ENCODE results near the gene PRMT9.

Gene PRMT9

GRCh38 chr4:147651563-147651962 lies 32.4 kb downstream of the PRMT9 start:
- H3K27ac Mint-ChIP-seq = no peak overlapping the region
- no peak for DNase-seq
- H3K4me3 Mint-ChIP-seq = no peak overlapping the region
- H3K9me3 Mint-ChIP-seq = peaks cover 3% of the 10 kb centered on the region
- H3K36me3 Mint-ChIP-seq = peaks cover 49% of the 10 kb centered on the region
- H3K4me1 Mint-ChIP-seq = peaks cover 13% of the 10 kb centered on the region
- no peaks in the 10 kb centered on the region for H3K27me3 Mint-ChIP-seq
- CTCF ChIA-PET = no interaction called here

- H3K9me3 Mint-ChIP-seq = peaks cover 3% of the 10 kb centered on the region
These were observed 35.3 kb downstream of the PRMT9 start for GRCh38 chr4:147648656-147649055.

DNA sequence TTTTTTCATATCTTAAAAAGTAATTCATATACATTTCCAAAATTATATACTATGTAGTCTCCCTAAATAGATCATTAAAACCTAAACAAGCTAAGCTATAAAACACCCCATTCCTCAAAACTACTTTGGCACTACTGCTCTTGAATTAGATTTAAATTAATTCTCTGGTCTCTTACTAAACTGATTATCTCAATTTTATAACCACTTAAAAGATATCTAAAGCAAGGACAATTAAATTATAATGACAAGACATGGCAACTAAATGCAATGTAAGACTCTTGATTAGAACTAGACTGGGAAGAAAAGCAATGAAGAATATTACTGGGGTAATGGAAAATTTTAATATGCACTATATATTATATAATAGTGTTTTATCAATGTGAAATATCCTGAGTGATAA lies 38.9 kb downstream of the PRMT9 start:
- no peak for DNase-seq
- Mint-ChIP-seq H3K9me3 (peaks cover 3% of the 10 kb centered on the region), H3K36me3 (peaks cover 49% of the 10 kb centered on the region), H3K4me1 (peaks cover 8% of the 10 kb centered on the region), H3K4me3 (no peak overlapping the region), H3K27me3 (no peaks in the 10 kb centered on the region), H3K27ac (no peak overlapping the region)
- CTCF ChIA-PET = no interaction called here

More at GRCh38 chr4:147648656-147649055, 35.3 kb downstream of the PRMT9 start:
- no peak for DNase-seq
- Mint-ChIP-seq H3K36me3 (peaks cover 38% of the 10 kb centered on the region), H3K4me1 (peaks cover 13% of the 10 kb centered on the region), H3K4me3 (no peak overlapping the region), H3K27me3 (no peaks in the 10 kb centered on the region), H3K27ac (no peak overlapping the region)
- CTCF ChIA-PET = no interaction called here

- H3K4me1 Mint-ChIP-seq = peaks cover 12% of the 10 kb centered on the region
- H3K27ac Mint-ChIP-seq = no peak overlapping the region
- H3K36me3 Mint-ChIP-seq = peaks cover 49% of the 10 kb centered on the region
- H3K9me3 Mint-ChIP-seq = peaks cover 3% of the 10 kb centered on the region
- CTCF ChIA-PET = no interaction called here
- H3K4me3 Mint-ChIP-seq = no peak overlapping the region
- H3K27me3 Mint-ChIP-seq = no peaks in the 10 kb centered on the region
- DNase-seq = no peak
These were observed 39.5 kb downstream of the PRMT9 start for GRCh38 chr4:147644471-147644870.

DNA sequence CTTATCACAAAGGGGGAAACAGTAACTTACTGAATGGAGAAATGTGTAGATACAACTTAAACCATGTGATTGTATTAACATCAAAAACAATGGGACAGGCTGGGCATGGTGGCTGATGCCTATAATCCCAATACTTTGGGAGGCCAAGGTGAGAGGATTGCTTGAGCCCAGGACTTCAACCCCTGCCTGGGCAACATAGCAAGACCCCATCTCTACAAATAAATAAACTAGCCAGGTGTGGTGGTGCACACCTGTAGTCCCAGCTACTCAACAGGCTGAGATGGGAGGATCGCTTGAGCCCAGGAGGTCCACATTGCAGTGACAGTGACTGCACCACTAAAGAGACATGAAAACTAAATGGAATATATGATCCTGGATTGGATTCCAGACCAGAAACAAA lies 40.3 kb downstream of the PRMT9 start:
- H3K9me3 Mint-ChIP-seq = peaks cover 3% of the 10 kb centered on the region
- peaks cover 50% of the 10 kb centered on the region for H3K36me3 Mint-ChIP-seq
- no peak for DNase-seq
- no peak overlapping the region for H3K27ac Mint-ChIP-seq
- H3K4me3 Mint-ChIP-seq = no peak overlapping the region
- H3K27me3 Mint-ChIP-seq = no peaks in the 10 kb centered on the region
- CTCF ChIA-PET = no interaction called here
- peaks cover 16% of the 10 kb centered on the region for H3K4me1 Mint-ChIP-seq

- CTCF ChIA-PET = interaction anchor here (0.5 to 1.4 kb wide), 4 partner anchors 13 to 226 kb away, joined by 3 to 5 read pairs (median 3); no protein-coding TSS in a partner anchor
- Mint-ChIP-seq H3K4me1 (peaks cover 16% of the 10 kb centered on the region), H3K36me3 (peaks cover 60% of the 10 kb centered on the region), H3K4me3 (no peak overlapping the region), H3K27ac (no peak overlapping the region), H3K9me3 (no peaks in the 10 kb centered on the region), H3K27me3 (no peaks in the 10 kb centered on the region)
- no peak for DNase-seq
These were observed 43.6 kb downstream of the PRMT9 start for GRCh38 chr4:147640331-147640730.

DNA sequence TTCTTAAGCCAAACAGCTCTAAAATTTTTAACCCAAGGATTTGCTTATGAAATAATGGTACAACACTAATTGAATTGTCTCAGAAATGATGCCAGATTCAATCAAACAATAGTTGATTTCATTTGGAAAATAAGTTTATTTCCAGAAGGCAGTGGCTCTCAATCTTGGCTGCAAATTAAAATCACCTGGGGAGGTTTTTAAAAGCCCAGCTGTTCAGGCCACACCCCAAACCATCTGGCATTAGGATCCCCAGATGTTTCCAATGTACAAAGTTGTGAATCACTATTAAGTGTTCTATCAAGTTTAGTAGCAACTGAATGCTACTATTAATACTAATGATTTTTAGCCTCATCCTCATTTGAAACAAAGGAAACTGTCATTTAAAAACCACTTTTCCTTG lies 44.6 kb downstream of the PRMT9 start:
- Mint-ChIP-seq H3K4me1 (peaks cover 16% of the 10 kb centered on the region), H3K36me3 (peaks cover 62% of the 10 kb centered on the region), H3K27ac (no peak overlapping the region), H3K27me3 (no peaks in the 10 kb centered on the region), H3K9me3 (no peaks in the 10 kb centered on the region), H3K4me3 (no peak overlapping the region)
- CTCF ChIA-PET = no interaction called here
- no peak for DNase-seq

DNA sequence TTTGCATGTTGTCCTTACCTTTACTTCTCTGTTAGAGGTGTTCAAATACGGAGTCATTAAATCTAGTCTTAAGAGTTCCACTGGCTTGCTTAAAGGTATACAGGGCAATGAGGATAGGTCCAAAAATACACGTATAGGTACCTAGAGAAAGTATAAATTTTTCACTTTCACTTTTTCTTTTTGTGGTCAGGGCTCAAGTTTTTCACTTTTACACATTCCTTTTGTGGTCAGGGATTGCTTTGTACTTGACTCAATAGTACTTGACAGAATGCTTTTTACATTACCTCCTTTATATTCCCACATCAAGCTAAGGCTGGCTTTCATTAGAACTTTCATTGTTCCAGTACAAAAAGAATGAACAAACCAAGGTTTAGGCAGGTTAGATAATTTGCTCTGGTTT lies 45.0 kb downstream of the PRMT9 start:
- Mint-ChIP-seq H3K36me3 (peaks cover 65% of the 10 kb centered on the region), H3K27ac (peak overlapping the region; percentile 61), H3K4me3 (no peak overlapping the region), H3K4me1 (peaks cover 16% of the 10 kb centered on the region), H3K27me3 (no peaks in the 10 kb centered on the region), H3K9me3 (no peaks in the 10 kb centered on the region)
- CTCF ChIA-PET = interaction anchor here (0.9 kb wide), 1 partner anchor 16 kb away, joined by 3 read pairs; no protein-coding TSS in a partner anchor
- DNase-seq = no peak

DNA sequence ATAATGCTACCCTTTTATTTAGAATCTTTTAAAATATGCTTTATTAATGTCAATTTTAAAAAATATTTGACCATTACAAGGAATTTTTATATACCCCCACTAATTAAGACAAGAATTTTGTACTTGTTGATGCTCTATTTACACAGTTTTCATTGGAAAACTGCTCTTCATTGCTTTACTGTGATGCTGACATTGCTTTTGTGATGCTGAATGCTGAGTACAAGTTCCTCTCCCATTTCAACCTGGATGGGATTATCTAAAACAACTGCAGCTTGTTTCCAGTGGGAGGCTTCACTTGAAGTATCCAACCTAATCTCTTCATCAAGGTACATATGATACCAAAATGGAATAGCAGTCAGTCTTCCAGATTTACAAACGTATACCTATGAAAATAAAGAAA lies 45.6 kb downstream of the PRMT9 start:
- CTCF ChIA-PET = interaction anchor here (0.9 kb wide), 1 partner anchor 16 kb away, joined by 3 read pairs; no protein-coding TSS in a partner anchor
- H3K27ac Mint-ChIP-seq = no peak overlapping the region
- H3K4me3 Mint-ChIP-seq = no peak overlapping the region

DNA sequence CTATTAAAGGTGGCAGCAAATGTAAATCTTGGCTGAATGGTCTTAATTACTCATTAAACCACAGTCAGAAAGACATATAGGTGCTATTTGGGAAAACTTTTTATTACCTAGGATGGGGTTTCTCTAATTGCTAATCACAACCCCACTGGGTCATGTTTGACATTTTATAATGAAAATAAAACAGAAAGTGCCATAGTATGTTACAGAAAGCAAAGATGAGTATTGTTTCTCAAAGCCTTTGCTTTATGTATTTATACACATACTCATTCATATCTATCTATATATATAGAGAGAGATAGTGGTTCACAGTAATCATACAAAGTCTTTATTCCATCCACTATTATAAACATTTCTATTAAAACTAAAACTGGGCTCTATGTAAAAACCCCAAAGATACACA lies 48.6 kb downstream of the PRMT9 start:
- H3K4me1 Mint-ChIP-seq = peaks cover 14% of the 10 kb centered on the region
- H3K4me3 Mint-ChIP-seq = no peak overlapping the region
- CTCF ChIA-PET = no interaction called here
- no peaks in the 10 kb centered on the region for H3K9me3 Mint-ChIP-seq
- H3K36me3 Mint-ChIP-seq = peaks cover 60% of the 10 kb centered on the region
- H3K27ac Mint-ChIP-seq = no peak overlapping the region
- no peaks in the 10 kb centered on the region for H3K27me3 Mint-ChIP-seq
- DNase-seq = no peak

More for the DNA sequence above, 45.6 kb downstream of the PRMT9 start:
- Mint-ChIP-seq H3K36me3 (peaks cover 67% of the 10 kb centered on the region), H3K4me1 (peaks cover 16% of the 10 kb centered on the region), H3K9me3 (no peaks in the 10 kb centered on the region), H3K27me3 (no peaks in the 10 kb centered on the region)
- no peak for DNase-seq

DNA sequence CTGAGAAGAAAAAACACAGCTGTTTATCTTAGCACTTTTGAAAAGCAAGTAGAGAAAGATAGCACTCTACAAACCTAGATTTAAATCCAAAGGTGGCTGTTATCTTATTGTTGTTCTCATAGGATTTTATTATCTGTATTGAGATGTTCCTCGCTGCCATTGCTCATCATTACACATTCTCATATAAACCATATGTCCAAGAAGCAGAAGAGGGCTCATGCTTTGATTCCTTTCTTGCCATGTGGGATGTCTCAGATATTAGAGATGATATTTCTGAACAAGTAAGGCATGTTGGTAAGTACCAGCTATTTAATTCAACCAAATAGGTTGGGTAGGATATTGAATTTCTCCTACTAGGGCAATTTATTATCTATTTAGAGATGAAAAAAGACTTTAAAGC lies 50.3 kb downstream of the PRMT9 start:
- Mint-ChIP-seq H3K4me3 (no peak overlapping the region), H3K36me3 (peaks cover 53% of the 10 kb centered on the region)
- CTCF ChIA-PET = interaction anchor here (0.9 kb wide), 2 partner anchors 17 to 44 kb away, joined by 3 read pairs; partner anchors contain the start of gene TMEM184C

DNA sequence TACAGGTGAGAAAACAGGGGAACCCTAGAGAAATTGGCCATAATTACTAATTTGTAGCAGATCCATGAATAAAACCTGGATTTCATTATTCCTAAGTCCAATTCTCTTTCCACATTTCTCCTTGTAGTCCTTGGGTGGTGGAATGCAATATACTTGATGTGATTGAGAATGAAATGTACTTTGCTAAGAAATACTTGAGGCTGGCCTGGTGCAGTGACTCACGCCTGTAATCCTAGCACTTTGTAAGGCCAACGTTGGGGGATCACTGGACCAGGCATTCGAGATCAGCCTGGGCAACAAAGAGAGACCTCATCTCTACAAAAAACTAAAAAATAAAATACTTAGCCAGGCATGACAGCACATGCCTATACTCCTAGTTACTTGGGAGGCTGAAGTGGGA lies 50.9 kb downstream of the PRMT9 start:
- Mint-ChIP-seq H3K4me1 (no peaks in the 10 kb centered on the region), H3K9me3 (no peaks in the 10 kb centered on the region), H3K27ac (no peak overlapping the region), H3K36me3 (peaks cover 50% of the 10 kb centered on the region), H3K4me3 (no peak overlapping the region), H3K27me3 (no peaks in the 10 kb centered on the region)
- CTCF ChIA-PET = interaction anchor here (0.9 kb wide), 1 partner anchor 16 kb away, joined by 3 read pairs; the partner anchor contains the start of gene TMEM184C
- no peak for DNase-seq

More for the DNA sequence above, 50.3 kb downstream of the PRMT9 start:
- Mint-ChIP-seq H3K27ac (no peak overlapping the region), H3K4me1 (no peaks in the 10 kb centered on the region), H3K27me3 (no peaks in the 10 kb centered on the region), H3K9me3 (no peaks in the 10 kb centered on the region)
- DNase-seq = no peak

DNA sequence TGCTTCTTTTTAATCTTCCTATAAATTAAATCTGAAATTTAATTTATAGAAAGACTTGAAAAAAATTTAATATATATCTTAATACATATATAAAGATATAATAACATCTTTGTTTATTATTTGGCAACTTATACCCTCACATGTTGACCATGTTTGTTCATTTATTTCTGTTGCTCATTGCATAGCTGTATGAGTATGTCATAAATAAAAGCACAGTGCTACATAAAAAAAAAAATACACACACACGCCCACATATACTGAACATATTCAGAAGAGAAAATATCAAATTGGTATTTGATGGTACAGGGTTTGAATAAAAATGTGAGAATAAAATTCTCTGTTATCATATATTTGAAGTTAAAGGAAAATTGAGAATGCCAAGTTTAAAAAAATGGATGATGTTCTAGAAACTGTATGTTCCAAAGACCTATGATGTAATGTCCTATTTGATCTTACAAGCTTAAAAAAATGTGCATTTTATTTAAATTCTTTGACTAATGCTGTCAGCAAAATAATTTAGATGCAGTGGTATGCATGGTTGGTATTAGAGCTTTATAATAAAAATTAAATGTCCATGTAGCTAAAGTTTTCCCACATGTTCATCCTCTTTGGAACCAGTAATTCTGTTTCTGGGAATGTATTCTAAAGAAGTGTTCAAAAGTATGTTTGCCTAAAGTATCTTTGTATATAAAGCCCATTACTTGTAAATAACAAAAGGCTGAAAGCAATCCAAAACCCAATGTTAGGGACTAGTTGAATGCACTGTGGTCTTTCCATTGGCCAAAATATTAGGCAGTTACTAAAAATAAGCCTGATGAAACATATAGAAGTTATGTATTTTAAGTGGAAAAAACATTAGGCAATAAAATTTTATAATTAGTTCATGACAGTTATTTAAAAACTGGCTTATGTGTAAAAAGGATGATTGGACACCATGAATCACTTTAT lies 53.9 kb downstream of the PRMT9 start:
- H3K4me1 Mint-ChIP-seq = no peaks in the 10 kb centered on the region
- peaks cover 46% of the 10 kb centered on the region for H3K36me3 Mint-ChIP-seq
- DNase-seq = no peak
- no peaks in the 10 kb centered on the region for H3K27me3 Mint-ChIP-seq
- CTCF ChIA-PET = interaction anchor here (2.1 kb wide), 1 partner anchor 237 kb away, joined by 10 read pairs; no protein-coding TSS in a partner anchor
- H3K27ac Mint-ChIP-seq = no peak overlapping the region
- no peak overlapping the region for H3K4me3 Mint-ChIP-seq
- H3K9me3 Mint-ChIP-seq = no peaks in the 10 kb centered on the region

DNA sequence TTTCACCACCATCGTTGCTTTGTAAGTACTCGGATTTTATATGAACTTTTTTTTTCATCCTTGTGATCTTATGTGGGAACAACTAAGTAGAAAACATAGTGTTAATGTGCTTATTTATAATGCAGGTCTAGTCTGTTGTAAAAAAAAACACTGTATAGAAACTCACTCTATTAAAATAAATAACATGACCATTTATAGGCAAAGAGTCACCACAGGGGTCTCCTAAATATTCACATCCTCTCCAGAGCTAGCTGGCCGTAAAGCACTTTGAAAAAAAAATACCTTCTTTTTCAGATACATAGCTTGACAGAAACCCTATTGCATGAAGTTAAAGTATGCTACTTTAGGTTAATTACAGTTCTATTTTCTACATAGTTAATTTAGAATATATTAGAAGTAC lies 55.5 kb downstream of the PRMT9 start:
- no peaks in the 10 kb centered on the region for H3K4me1 Mint-ChIP-seq
- no peak overlapping the region for H3K27ac Mint-ChIP-seq
- DNase-seq = no peak
- H3K4me3 Mint-ChIP-seq = no peak overlapping the region
- H3K27me3 Mint-ChIP-seq = no peaks in the 10 kb centered on the region
- peaks cover 42% of the 10 kb centered on the region for H3K36me3 Mint-ChIP-seq
- no peaks in the 10 kb centered on the region for H3K9me3 Mint-ChIP-seq
- CTCF ChIA-PET = interaction anchor here (2.1 kb wide), 1 partner anchor 239 kb away, joined by 10 read pairs; no protein-coding TSS in a partner anchor

- Mint-ChIP-seq H3K27me3 (no peaks in the 10 kb centered on the region), H3K4me1 (no peaks in the 10 kb centered on the region), H3K9me3 (no peaks in the 10 kb centered on the region), H3K4me3 (no peak overlapping the region), H3K36me3 (peaks cover 44% of the 10 kb centered on the region), H3K27ac (no peak overlapping the region)
- CTCF ChIA-PET = no interaction called here
- DNase-seq = no peak
These were observed 57.1 kb downstream of the PRMT9 start for GRCh38 chr4:147626903-147627302.

All from activated naive CD4-positive, alpha-beta T cell treated with anti-CD3 and anti-CD28 coated beads, Interleukin-2, amount 10 ng/mL, durations not matched to agents 7 days and 5 days (primary cell).